T-helper 17 cell (primary cell): ENCODE measurements around the gene TMEM184A. TPM values are rescaled to one million over a fixed set of nuclear protein-coding genes. Genes with fewer than 3 reads are reported as not detected.

Experiments
- ATAC-seq: fragments of 150-1000 bp; cut with Tn5 transposase; 2 replicates; pipeline ENCODE4 v1.10.0; 2021; ENCODE audit warnings: mild to moderate bottlenecking, moderate library complexity
- DNase-seq, 3 donors: peaks; one replicate each; pipeline versions ENCODE4 v3.0.0 to v3.0.0-alpha.2; 2020 to 2021
- H3K9me3 ChIP-seq: one replicate; pipeline ENCODE4 v1.7.0; 2013; ENCODE audit warnings: low read length, mild to moderate bottlenecking; ENCODE audit not compliant: control insufficient read depth, poor library complexity, severe bottlenecking
- H3K27ac Mint-ChIP-seq: one replicate; pipeline ENCODE4 v1.8.0; 2022; ENCODE audit warnings: mild to moderate bottlenecking, moderate library complexity, mixed read lengths
- H3K27me3 Mint-ChIP-seq: one replicate; pipeline ENCODE4 v1.8.0; 2022; ENCODE audit warnings: mixed read lengths
- H3K36me3 Mint-ChIP-seq: one replicate; pipeline ENCODE4 v1.8.0; 2022; ENCODE audit warnings: low read depth, mixed read lengths
- H3K4me1 Mint-ChIP-seq: one replicate; pipeline ENCODE4 v1.8.0; 2022; ENCODE audit warnings: mild to moderate bottlenecking, mixed read lengths
- H3K4me3 Mint-ChIP-seq: one replicate; pipeline ENCODE4 v1.8.0; 2022; ENCODE audit warnings: mild to moderate bottlenecking, moderate library complexity, mixed read lengths
- total RNA-seq, 4 donors: library from RNA in 2 of 4; stranded (reverse) in 2 of 4; gene quantifications; one replicate each; pipeline ENCODE4 v1.2.3 and lab custom pipeline; 2022 to 2026

The TMEM184A gene
- total RNA-seq, 2 donors from 2014 or later: not detected

DNA sequence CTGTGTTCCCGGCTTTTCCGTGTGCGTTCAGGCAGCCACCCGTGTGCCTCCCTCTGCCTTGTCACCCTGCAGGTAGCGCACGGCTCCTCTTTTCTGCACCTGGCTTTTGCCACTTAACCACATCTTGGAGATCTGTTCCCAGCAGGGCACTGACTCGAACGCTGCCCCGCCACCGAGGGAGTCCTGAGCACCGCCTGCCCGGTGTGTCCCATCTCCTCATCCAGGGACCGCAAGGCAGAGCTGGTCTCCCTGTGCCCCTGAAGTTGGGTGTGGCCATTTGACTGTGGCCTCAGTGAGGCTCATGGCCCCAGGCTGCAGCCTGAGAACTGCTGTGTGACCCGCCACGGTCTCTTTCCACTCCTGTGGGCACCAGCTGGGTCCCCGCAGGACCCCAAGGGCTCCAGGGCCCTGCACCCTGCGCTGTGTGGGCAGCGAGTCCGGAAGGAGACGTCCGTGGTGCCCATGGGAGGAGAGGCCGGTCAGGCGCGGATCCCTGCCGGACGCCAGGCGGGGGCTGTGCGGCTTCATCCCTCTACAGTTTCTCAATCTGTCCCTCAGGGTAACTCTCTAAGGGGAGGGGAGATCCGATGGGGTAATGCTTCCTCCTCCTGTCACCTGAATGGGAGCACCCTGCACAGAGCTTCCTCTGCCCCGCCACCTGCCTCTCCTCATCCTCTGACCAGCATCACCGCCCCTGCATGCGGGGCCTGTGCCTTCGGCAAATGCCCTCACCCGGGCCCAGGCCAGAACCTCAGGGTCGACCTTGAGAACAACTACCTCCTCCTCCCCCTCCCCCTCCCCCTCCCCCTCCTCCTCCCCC, 50.1 kb downstream of the TMEM184A start:
- no peak overlapping the region for H3K27ac Mint-ChIP-seq
- H3K27me3 Mint-ChIP-seq: no peaks in the 10 kb centered on the region
- no peaks in the 10 kb centered on the region for H3K36me3 Mint-ChIP-seq
- H3K4me1 Mint-ChIP-seq: peaks cover 25% of the 10 kb centered on the region
- H3K4me3 Mint-ChIP-seq: peak overlapping the region; percentile 25
- ATAC-seq (no peak), DNase-seq (no peak)
- H3K9me3 ChIP-seq: no peaks in the 10 kb centered on the region

DNA sequence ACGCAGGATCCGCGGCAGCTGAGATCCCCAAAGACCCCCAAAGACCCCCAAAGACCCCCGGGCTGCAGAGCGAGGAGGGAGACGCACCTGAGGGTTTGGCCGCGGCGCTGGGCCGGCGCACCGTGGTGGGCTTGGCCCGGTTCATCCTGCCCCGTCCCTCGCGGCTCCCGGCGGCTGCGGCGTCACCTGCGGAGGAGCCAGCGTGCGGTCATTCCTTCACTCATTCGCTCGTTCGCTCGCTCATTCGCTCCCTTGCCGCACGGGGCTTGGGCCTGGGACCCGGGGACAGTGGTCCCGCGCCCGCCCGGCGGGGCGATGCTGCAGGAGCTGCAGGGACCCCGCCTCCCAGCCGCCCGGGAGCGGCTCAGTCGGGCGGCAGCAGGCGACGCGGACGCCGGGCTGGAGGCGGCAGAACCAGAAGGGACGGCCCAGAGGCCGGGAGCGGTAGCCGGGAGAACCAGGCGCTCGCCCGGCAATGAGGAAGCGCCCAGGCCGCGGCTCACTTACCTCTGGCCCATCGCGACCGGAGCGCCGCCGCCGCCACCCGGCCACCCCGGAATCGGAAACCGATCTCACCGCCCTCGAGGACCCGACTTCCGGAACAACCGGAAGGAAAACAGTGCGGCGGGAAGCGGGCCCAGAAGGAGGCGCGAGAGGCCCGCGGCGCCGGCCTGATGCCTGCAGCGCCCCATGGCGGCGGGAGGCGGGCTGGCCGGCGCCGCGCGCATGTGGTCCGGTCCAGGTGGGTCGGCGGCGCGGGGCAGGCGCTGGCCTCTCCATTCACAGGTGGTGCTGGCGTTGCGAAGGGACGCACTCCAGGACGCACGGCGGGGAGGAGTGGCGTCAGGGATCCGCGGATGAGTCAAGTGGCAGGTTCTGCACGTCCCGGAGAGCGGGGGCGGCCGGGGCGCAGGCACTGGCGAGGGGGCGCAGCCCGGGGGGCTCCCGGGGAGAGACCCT, 51.9 kb downstream of the TMEM184A start, which contains the start of gene INTS1:
Gene INTS1, minus strand, starts transcription at position 574 of the 960 bp plus-strand sequence. Its CDS starts 429 bp downstream, at position 145.
- DNase-seq (peak; percentile 83 to 85 (median 84)), ATAC-seq (peak; percentile 94)
- H3K36me3 Mint-ChIP-seq: peaks cover 2% of the 10 kb centered on the region
- H3K27me3 Mint-ChIP-seq: no peaks in the 10 kb centered on the region
- H3K27ac Mint-ChIP-seq: peak within 1 kb of the TSS; percentile 79
- peaks cover 27% of the 10 kb centered on the region for H3K4me1 Mint-ChIP-seq
- H3K4me3 Mint-ChIP-seq: peak within 1 kb of the TSS; percentile 89
- H3K9me3 ChIP-seq: no peaks in the 10 kb centered on the region

DNA sequence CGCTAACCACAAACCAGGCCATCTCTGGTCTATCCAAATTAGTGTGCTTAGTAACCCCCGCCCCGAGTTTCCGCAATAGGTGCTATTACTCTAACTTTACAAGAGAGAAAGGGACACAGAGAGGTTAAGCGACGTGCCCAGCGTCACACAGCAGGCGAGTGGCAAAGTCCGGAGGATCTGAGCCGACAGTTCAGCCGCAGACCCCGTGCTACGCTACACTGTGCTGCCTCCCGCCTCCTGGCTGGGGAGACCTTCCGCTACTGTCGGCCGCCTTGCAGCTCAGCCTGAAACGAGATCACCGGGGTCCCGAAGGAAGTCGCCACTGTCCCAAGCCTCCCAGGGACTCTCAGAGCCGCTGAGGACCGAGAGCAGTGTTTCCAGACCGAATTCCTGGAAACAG, 52.6 kb downstream of the TMEM184A start:
- Mint-ChIP-seq H3K27ac (peak overlapping the region; percentile 79), H3K36me3 (peaks cover 2% of the 10 kb centered on the region), H3K4me3 (peak overlapping the region; percentile 89), H3K27me3 (no peaks in the 10 kb centered on the region), H3K4me1 (peaks cover 26% of the 10 kb centered on the region)
- ATAC-seq (no peak), DNase-seq (peak in 1 of 3 donors; percentile 5)
- H3K9me3 ChIP-seq: no peaks in the 10 kb centered on the region

DNA sequence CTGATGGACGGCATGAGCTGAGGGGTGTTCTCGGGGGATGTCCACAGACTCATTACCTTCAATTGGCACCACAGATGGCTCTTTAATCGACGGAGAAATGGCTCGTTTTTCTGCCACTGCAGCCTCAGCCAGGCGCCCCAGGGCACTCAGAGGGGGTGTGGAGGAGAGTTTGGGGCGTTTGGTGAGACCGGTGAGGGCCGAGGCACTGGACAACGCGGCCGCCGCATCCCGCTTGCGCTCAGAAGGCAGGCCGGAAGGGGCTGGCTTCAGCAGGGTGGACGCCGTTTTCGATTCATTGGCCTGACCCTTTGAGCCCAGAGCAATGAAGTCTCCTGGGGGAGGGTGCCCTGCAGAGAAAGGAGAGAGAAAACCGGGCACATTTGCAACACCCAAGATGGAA, 53.2 kb downstream of the TMEM184A start:
- Mint-ChIP-seq H3K4me3 (peak overlapping the region; percentile 89), H3K4me1 (peaks cover 25% of the 10 kb centered on the region), H3K36me3 (peaks cover 2% of the 10 kb centered on the region), H3K27me3 (no peaks in the 10 kb centered on the region), H3K27ac (peak overlapping the region; percentile 79)
- no peak for DNase-seq
- ATAC-seq: no peak
- no peaks in the 10 kb centered on the region for H3K9me3 ChIP-seq

DNA sequence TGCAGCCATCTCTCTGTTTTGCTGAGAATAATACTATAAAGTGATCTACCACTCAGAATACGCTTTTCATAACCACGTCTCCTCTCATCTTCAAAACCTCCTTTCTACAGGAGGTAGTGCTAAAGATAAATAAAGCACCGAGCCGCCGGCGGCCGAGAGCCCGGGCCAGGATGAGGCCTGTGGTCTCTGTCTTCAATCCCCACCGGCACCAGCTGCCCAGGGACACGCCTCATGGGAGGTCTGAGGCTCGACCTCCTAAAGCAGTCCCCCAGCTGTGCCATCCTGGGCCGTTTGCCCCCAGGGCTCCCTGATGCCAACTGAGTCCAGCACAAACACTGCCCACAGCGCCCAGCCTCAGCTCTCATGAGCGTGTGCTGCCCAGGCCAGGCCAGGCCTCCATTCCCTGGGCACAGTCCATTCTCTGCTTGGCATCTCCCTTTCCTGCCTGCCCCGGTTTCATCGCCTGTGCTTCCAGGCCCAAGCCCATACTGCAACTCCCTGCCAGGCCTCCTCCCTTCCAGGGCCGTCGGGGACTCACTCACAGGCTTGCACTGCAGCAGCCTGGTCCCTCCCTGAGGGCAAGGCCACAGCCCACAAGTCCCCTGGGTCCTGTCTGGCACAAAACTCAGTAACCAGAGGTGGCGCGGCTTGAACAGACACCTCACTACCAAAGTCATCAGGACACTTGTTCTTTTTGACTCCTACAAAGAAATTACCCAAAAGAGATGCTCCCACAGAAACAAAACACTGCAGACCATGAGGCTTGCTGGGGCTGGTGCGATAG, 54.3 kb downstream of the TMEM184A start:
- ATAC-seq: no peak
- H3K36me3 Mint-ChIP-seq: peaks cover 2% of the 10 kb centered on the region

DNA sequence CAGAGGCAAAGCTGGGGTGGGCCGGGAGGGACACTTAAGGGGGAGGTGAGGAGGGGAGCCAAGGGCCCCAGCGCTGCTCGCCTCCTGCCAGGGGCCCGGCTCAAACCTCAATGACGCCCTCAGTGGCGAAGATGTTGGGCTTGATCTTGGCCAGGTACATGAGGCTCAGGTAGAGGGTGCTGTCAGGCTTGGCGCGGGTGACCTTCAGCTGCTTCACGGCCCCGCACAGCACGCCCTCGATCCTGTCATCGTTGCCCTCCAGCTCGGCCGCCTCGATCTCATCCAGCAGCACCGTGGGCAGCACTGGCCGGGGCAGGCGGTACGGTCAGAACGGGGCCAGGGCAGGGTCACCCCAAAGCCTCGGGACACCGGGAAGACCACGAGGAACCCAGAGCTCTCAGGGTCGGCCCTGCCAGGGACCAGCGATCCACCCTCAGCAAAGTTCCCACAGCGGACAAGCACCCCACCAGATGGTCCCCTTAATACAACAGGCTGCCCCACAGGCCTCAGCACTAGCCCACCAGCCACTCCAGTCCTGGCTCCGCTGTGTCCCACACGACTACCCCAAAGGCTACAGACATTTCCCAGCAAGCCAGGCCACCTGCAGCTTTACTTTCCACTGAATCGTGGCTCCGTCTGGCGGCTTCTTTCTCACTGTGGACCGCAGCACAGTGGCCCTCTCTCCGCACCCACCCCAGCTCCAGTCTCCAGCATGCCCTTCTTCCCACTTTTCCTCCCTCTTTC, 55.8 kb downstream of the TMEM184A start:
- ATAC-seq (no peak), DNase-seq (no peak)
- no peaks in the 10 kb centered on the region for H3K9me3 ChIP-seq
- no peaks in the 10 kb centered on the region for H3K27me3 Mint-ChIP-seq
- peaks cover 19% of the 10 kb centered on the region for H3K4me1 Mint-ChIP-seq
- peak overlapping the region; percentile 49 for H3K27ac Mint-ChIP-seq
- H3K36me3 Mint-ChIP-seq: peaks cover 2% of the 10 kb centered on the region
- H3K4me3 Mint-ChIP-seq: no peak overlapping the region

More for the DNA sequence above, 54.3 kb downstream of the TMEM184A start:
- H3K27me3 Mint-ChIP-seq: no peaks in the 10 kb centered on the region
- H3K9me3 ChIP-seq: no peaks in the 10 kb centered on the region
- peak overlapping the region; percentile 89 for H3K4me3 Mint-ChIP-seq
- peak overlapping the region; percentile 83 for H3K27ac Mint-ChIP-seq
- peaks cover 21% of the 10 kb centered on the region for H3K4me1 Mint-ChIP-seq
- no peak for DNase-seq

DNA sequence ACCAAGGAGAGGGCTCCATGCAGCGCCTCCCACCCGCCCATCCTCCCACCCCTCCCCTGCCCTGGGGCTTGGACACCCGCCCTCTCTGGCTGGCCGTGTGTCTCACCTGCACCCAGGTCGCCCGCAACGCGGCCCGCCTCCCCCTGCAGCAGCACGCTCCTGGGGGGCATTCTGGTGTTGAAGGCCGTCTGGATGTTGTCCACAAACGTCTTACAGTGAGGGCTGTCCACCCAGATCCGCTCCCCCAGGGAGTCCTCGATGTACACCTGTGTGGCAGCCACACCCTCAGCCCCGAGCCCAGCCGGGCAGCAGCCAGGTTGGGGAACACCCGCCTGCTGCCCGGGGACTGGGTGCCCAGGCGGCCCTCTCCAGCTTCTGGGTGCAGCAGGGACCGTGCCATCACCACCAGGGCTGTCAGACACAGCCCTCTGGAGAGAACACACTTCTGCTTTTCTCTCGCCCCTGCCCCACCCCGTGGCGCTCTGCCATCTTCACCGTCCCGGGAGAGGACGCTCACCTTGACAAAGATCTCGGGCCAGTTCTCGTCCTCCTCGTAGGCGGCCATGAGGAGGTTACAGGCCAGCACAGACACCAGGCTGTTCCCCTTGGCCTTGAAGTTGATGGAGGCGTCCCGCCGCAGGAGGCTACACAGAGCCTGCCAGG, 56.5 kb downstream of the TMEM184A start:
- ATAC-seq: no peak
- DNase-seq: no peak
- no peak overlapping the region for H3K27ac Mint-ChIP-seq
- H3K36me3 Mint-ChIP-seq: peaks cover 2% of the 10 kb centered on the region
- H3K27me3 Mint-ChIP-seq: no peaks in the 10 kb centered on the region
- no peaks in the 10 kb centered on the region for H3K9me3 ChIP-seq
- no peak overlapping the region for H3K4me3 Mint-ChIP-seq
- H3K4me1 Mint-ChIP-seq: peaks cover 19% of the 10 kb centered on the region

DNA sequence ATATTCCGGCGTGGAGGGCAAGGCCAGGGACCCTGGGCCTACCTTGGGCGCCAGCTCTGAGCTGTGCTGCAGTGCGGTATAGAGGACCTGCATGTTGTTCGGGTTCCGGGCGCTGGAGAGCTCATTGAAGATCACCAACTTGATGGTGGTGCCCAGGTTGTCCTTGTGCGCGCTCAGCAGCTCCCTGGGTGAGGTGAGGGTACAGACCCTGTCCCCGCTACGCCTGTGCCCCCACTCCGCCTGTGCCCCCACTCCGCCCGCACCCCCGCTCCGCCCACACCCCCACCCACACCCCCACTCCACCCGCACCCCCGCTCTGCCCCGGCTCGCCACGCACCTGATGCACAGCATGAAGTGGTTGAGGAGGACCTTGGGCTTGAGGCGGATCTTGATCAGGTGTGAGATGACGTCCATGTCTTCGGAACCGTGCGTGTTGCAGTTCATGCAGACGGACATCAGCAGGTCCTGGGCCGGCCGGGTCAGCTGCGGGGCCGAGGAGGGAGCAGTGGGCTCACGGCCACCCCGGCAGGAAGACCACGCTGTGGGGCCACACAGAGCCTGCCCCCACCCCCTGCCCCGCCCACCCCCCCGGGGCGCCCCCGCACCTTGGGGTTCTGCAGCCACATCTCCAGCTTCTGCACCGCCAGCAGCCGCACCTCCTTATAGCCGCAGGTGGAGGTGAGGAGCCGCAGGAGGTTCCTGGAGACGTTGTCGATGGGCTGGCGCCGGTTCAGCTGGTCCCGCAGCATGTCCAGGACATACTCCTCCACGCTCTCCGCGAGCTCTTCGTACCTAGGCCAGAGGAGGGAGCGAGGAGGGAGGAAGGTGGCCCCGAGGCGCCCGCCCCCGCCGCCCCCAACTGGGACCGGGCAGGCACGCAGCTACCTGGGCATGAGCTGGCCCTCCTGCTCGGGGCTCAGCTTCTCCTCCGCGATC, 57.4 kb downstream of the TMEM184A start:
- ATAC-seq: no peak
- Mint-ChIP-seq H3K36me3 (peaks cover 2% of the 10 kb centered on the region), H3K4me3 (no peak overlapping the region), H3K27ac (no peak overlapping the region), H3K27me3 (no peaks in the 10 kb centered on the region), H3K4me1 (peaks cover 15% of the 10 kb centered on the region)
- H3K9me3 ChIP-seq: no peaks in the 10 kb centered on the region
- DNase-seq: no peak

DNA sequence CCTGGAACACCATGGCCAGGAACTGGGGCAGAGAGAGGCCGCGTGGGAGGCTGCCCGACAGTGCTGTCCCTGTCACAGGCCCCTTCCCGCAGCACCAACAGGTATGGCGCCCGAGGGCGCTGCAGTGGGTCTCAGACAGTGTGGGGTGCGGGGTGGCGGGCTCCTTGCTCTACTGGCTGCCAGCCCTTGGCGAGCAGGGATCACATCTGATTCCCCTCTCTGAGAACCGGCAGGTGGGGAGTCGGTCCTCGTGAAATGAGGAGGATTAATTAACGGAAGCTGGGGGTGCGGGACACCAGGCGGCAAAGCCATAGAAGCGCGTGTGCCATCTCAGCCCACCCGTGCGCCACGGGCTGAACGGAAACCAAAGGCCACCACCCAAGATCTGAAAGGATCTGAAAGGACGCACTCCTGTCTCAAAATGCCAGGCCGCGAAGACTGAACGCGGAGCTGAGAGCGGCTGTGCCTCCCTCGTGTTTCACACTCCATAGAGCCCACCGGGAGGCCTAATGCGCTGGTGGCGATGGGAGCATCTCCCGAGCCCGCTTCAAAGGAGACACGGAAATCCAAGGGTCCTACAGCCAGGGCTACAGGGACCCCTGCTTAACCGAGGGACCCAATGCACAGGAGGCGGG, 58.6 kb downstream of the TMEM184A start:
- Mint-ChIP-seq H3K4me3 (no peak overlapping the region), H3K36me3 (peaks cover 4% of the 10 kb centered on the region), H3K27me3 (no peaks in the 10 kb centered on the region), H3K27ac (no peak overlapping the region), H3K4me1 (peaks cover 8% of the 10 kb centered on the region)
- DNase-seq (no peak), ATAC-seq (no peak)
- H3K9me3 ChIP-seq: no peaks in the 10 kb centered on the region

DNA sequence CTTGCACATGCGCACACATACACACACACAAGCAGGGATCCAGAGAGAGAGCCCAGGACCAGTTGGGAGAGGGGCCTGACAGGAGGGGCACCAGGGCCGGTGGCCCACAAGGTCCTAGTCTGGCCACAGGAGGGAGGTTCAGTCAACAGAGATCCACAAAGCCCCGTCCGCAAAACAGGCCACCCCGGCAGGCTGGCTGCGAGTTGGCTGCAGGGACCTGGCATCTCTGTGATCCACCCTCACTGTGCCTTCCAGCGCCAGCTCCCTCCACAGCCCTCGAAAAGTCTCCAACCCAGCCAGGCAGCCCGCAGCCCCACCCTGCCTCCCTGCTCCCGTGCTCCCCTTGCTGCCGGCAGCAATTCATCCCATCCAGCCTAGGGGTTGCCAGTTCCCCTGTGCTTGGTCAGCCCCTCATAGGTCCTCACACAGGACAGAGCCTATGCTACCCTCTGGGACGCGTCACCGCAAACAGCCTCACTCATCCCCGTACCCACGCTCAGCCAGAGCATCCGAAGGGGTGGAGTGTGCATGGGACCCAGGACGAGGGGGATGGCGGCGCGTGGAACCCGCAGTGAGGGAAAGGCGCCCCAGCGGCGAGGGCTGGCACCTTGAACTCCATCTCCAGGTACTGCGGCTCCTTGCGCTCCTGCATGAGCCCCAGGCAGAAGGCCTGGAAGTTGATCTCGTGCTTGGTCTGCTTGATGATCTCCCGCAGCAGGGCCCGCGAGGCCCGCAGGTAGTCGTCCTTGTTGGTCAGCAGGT, 59.3 kb downstream of the TMEM184A start:
- H3K36me3 Mint-ChIP-seq: peaks cover 5% of the 10 kb centered on the region
- no peak overlapping the region for H3K4me3 Mint-ChIP-seq
- H3K9me3 ChIP-seq: no peaks in the 10 kb centered on the region
- H3K27me3 Mint-ChIP-seq: no peaks in the 10 kb centered on the region
- ATAC-seq: no peak
- peaks cover 2% of the 10 kb centered on the region for H3K4me1 Mint-ChIP-seq
- H3K27ac Mint-ChIP-seq: no peak overlapping the region
- DNase-seq: no peak
